ENCODE results near the gene SMAP2. TPM values are rescaled to one million over a fixed set of nuclear protein-coding genes. Genes with fewer than 3 reads are reported as not detected.
A peak's percentile ranks its signal among the peaks of the same experiment; 100 is the strongest.

SMAP2 gene
- total RNA-seq, 2 experiments from 2014 or later = 106 to 107 TPM

DNA sequence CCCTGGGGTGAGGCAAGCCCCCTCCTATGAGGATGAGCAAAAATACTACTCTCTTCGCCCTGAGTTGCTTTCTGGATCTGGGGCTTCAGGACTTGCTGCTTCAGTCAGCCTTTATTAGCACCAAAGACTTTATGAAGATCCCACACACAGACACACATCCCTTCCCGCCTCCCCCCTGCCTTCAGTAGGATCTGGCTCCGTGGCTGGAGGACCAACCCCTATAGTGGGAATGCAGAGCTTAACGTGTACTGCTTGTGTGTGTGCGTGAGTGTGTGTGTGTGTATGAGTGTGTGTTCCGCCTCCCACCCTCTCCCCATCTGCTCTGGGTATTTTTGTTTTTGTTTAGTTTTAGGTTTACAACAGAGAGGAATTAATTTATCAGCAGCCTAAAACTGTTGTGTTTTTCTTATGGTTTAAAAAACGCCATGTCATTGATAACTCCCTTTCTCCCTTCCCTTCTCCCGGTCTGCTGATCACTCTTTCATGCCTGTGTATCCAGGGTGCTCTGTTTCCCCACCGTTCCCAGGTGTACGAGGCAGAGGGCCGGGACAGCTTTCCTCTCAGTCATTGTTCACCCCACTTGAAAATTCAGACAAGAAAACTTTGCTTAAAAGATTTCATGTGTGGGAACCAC is 49.2 kb downstream of the SMAP2 start:
- no peaks in the 10 kb centered on the region for H3K9me3 Mint-ChIP-seq (ENCODE audit: insufficient read depth)
- DNase-seq (no peak), ATAC-seq (no peak)
- H3K4me3 Mint-ChIP-seq = no peak overlapping the region
- POLR2A ChIA-PET = interaction anchor here (1.0 kb wide), 1 partner anchor 41 kb away, joined by 3 read pairs; no protein-coding TSS in a partner anchor
- CTCF ChIA-PET = interaction anchor here (2.4 kb wide), 1 partner anchor 279 kb away, joined by 7 read pairs; no protein-coding TSS in a partner anchor
- H3K36me3 Mint-ChIP-seq (ENCODE audit: low read depth) = peaks cover 79% of the 10 kb centered on the region
- H3K27ac Mint-ChIP-seq = no peak overlapping the region
- no peaks in the 10 kb centered on the region for H3K27me3 Mint-ChIP-seq (ENCODE audit: low read depth)
- peaks cover 7% of the 10 kb centered on the region for H3K4me1 Mint-ChIP-seq (ENCODE audit: low read depth)

DNA sequence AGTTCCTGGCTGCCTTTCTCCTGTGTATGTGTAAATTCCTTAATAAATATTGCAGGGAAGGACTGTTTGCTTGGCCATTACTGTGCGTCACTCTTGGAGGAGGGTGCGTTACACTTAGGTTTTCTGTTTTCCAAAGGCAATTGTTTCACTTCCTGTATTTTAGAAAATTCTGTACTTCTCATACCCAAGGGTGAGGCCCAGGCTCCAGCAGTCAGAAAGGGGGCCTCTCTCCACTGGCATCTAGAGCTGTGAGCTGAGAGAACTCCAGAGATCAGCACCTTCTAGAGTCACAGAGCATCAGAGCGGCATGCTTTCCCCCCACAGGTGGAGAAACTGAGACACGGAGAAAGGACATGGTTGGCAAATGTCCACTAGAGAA is 49.7 kb downstream of the SMAP2 start:
- Mint-ChIP-seq H3K27ac (no peak overlapping the region), H3K36me3 (ENCODE audit: low read depth) (peaks cover 74% of the 10 kb centered on the region), H3K27me3 (ENCODE audit: low read depth) (no peaks in the 10 kb centered on the region), H3K4me3 (no peak overlapping the region), H3K4me1 (ENCODE audit: low read depth) (peaks cover 7% of the 10 kb centered on the region), H3K9me3 (ENCODE audit: insufficient read depth) (no peaks in the 10 kb centered on the region)
- ATAC-seq (no peak), DNase-seq (no peak)
- ChIA-PET POLR2A (interaction anchor here (1.0 kb wide), 1 partner anchor 42 kb away, joined by 3 read pairs; no protein-coding TSS in a partner anchor), CTCF (interaction anchor here (2.4 kb wide), 1 partner anchor 279 kb away, joined by 7 read pairs; no protein-coding TSS in a partner anchor)

- ATAC-seq (no peak), DNase-seq (no peak)
- H3K27me3 Mint-ChIP-seq (ENCODE audit: low read depth) = no peaks in the 10 kb centered on the region
- H3K36me3 Mint-ChIP-seq (ENCODE audit: low read depth) = peaks cover 67% of the 10 kb centered on the region
- no peak overlapping the region for H3K27ac Mint-ChIP-seq
- peaks cover 7% of the 10 kb centered on the region for H3K4me1 Mint-ChIP-seq (ENCODE audit: low read depth)
- H3K4me3 Mint-ChIP-seq = no peak overlapping the region
- POLR2A ChIA-PET = interaction anchor here (1.0 kb wide), 1 partner anchor 42 kb away, joined by 3 read pairs; no protein-coding TSS in a partner anchor
- no peaks in the 10 kb centered on the region for H3K9me3 Mint-ChIP-seq (ENCODE audit: insufficient read depth)
- CTCF ChIA-PET = interaction anchor here (0.9 to 2.4 kb wide), 6 partner anchors 11 to 280 kb away, joined by 3 to 7 read pairs (median 4); no protein-coding TSS in a partner anchor
Measured at GRCh38 chr1:40423951-40424618, 50.6 kb downstream of the SMAP2 start.

- Mint-ChIP-seq H3K4me1 (ENCODE audit: low read depth) (peaks cover 7% of the 10 kb centered on the region), H3K36me3 (ENCODE audit: low read depth) (peaks cover 59% of the 10 kb centered on the region), H3K27me3 (ENCODE audit: low read depth) (no peaks in the 10 kb centered on the region), H3K9me3 (ENCODE audit: insufficient read depth) (no peaks in the 10 kb centered on the region), H3K27ac (no peak overlapping the region), H3K4me3 (no peak overlapping the region)
- POLR2A ChIA-PET = no interaction called here
- DNase-seq (no peak), ATAC-seq (no peak)
- CTCF ChIA-PET = interaction anchor here (1.3 to 1.4 kb wide), 2 partner anchors 10 to 14 kb away, joined by 3 to 6 read pairs; no protein-coding TSS in a partner anchor
Measured at GRCh38 chr1:40425198-40425597, 51.7 kb downstream of the SMAP2 start.

- no peaks in the 10 kb centered on the region for H3K9me3 Mint-ChIP-seq (ENCODE audit: insufficient read depth)
- H3K4me3 Mint-ChIP-seq = no peak overlapping the region
- no peaks in the 10 kb centered on the region for H3K4me1 Mint-ChIP-seq (ENCODE audit: low read depth)
- H3K27me3 Mint-ChIP-seq (ENCODE audit: low read depth) = no peaks in the 10 kb centered on the region
- CTCF ChIA-PET = interaction anchor here (1.4 kb wide), 1 partner anchor 93 kb away, joined by 3 read pairs; no protein-coding TSS in a partner anchor
- peaks cover 12% of the 10 kb centered on the region for H3K36me3 Mint-ChIP-seq (ENCODE audit: low read depth)
- DNase-seq = no peak
- H3K27ac Mint-ChIP-seq = no peak overlapping the region
- POLR2A ChIA-PET = no interaction called here
- ATAC-seq = no peak
Measured at GRCh38 chr1:40431385-40431784, 57.9 kb downstream of the SMAP2 start.

- Mint-ChIP-seq H3K27me3 (ENCODE audit: low read depth) (no peaks in the 10 kb centered on the region), H3K9me3 (ENCODE audit: insufficient read depth) (no peaks in the 10 kb centered on the region), H3K36me3 (ENCODE audit: low read depth) (peaks cover 7% of the 10 kb centered on the region), H3K4me3 (no peak overlapping the region), H3K27ac (no peak overlapping the region), H3K4me1 (ENCODE audit: low read depth) (no peaks in the 10 kb centered on the region)
- POLR2A ChIA-PET = no interaction called here
- ATAC-seq = no peak
- CTCF ChIA-PET = interaction anchor here (0.7 to 1.1 kb wide), 2 partner anchors 21 to 100 kb away, joined by 3 to 5 read pairs; no protein-coding TSS in a partner anchor
- DNase-seq = no peak
Measured at GRCh38 chr1:40432644-40433390, 59.3 kb downstream of the SMAP2 start.

DNA sequence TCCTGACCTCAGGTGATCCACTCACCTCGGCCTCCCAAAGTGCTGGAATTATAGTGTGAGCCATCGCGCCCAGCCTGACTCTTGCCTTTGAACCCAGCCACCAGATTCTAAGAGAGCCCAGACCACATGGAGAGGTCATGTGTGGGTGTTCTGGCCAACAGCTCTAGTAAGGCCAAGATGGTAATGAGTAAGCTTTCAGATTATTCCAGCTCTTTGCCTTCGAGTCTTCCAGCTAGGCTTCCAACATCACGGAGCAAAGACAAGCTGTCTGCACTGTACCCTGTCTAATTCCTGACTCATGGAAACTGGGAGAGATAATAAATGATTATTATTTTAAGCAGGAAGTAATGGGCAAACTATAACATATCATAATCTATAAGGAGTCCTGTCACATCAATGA is 61.9 kb downstream of the SMAP2 start:
- CTCF ChIA-PET = interaction anchor here (1.0 to 1.1 kb wide), 2 partner anchors 10 to 292 kb away, joined by 3 read pairs; no protein-coding TSS in a partner anchor
- Mint-ChIP-seq H3K9me3 (ENCODE audit: insufficient read depth) (no peaks in the 10 kb centered on the region), H3K4me3 (no peak overlapping the region), H3K36me3 (ENCODE audit: low read depth) (peaks cover 12% of the 10 kb centered on the region), H3K4me1 (ENCODE audit: low read depth) (no peaks in the 10 kb centered on the region), H3K27me3 (ENCODE audit: low read depth) (no peaks in the 10 kb centered on the region), H3K27ac (no peak overlapping the region)
- DNase-seq (no peak), ATAC-seq (no peak)
- POLR2A ChIA-PET = no interaction called here

DNA sequence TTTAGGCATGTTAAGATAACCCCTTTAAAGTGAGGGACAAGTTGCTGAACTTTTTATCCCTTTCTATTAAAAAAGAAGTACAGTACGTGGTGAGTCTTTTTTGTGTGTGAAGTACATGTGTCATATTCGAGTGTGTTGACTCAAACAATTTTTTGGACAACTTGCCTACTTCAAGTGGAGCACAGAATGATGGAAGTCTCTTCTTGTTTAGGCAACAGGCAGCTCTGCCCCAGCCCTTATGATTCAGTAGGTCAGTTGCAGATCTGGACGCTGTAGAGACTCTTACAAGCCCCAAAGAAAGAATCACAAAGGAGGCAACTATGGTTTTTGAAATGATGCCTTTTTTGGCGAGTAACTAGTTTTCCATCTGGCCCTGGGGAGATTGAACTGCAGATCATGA is 62.3 kb downstream of the SMAP2 start:
- Mint-ChIP-seq H3K9me3 (ENCODE audit: insufficient read depth) (no peaks in the 10 kb centered on the region), H3K4me3 (no peak overlapping the region), H3K27ac (no peak overlapping the region), H3K4me1 (ENCODE audit: low read depth) (no peaks in the 10 kb centered on the region), H3K27me3 (ENCODE audit: low read depth) (no peaks in the 10 kb centered on the region), H3K36me3 (ENCODE audit: low read depth) (peaks cover 11% of the 10 kb centered on the region)
- ATAC-seq = no peak
- POLR2A ChIA-PET = no interaction called here
- no peak for DNase-seq
- CTCF ChIA-PET = interaction anchor here (1.0 kb wide), 1 partner anchor 292 kb away, joined by 3 read pairs; no protein-coding TSS in a partner anchor

GRCh38 chr1:40438391-40439015 is 65.0 kb downstream of the SMAP2 start:
- peak; percentile 27 for DNase-seq
- Mint-ChIP-seq H3K9me3 (ENCODE audit: insufficient read depth) (peaks cover under 1% of the 10 kb centered on the region), H3K36me3 (ENCODE audit: low read depth) (peaks cover 6% of the 10 kb centered on the region), H3K4me3 (no peak overlapping the region), H3K27me3 (ENCODE audit: low read depth) (no peaks in the 10 kb centered on the region), H3K4me1 (ENCODE audit: low read depth) (no peaks in the 10 kb centered on the region), H3K27ac (no peak overlapping the region)
- ChIA-PET POLR2A (no interaction called here), CTCF (interaction anchor here (0.6 to 2.3 kb wide), 17 partner anchors 10 to 295 kb away, joined by 3 to 11 read pairs (median 4); partner anchors contain the start of genes COL9A2, EXO5, ZFP69B and ZNF684)
- ATAC-seq = peak; percentile 47

DNA sequence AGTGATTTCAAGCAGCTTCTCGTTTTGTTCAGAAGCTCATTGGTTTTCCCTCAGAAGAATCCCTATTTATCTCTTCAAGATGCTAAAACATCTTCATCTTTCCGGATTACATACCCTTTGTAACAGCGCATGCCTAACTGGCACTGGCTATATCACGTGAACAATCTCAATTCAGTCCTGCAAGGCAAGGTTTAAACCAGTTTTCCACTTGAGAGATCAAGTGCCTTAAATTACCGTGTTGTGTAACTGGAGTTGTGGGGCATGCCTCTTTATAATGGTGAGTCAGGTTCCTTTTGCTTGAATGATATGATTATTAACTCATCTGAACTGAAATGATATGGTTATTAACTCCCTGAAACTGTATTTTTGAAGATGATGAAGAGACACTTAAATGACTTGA is 65.7 kb downstream of the SMAP2 start:
- H3K4me3 Mint-ChIP-seq = no peak overlapping the region

More for the DNA sequence above, 65.7 kb downstream of the SMAP2 start:
- ATAC-seq (no peak), DNase-seq (no peak)
- ChIA-PET POLR2A (no interaction called here), CTCF (interaction anchor here (0.6 to 2.3 kb wide), 8 partner anchors 9 to 295 kb away, joined by 3 to 11 read pairs (median 4); no protein-coding TSS in a partner anchor)
- Mint-ChIP-seq H3K4me1 (ENCODE audit: low read depth) (no peaks in the 10 kb centered on the region), H3K27me3 (ENCODE audit: low read depth) (no peaks in the 10 kb centered on the region), H3K36me3 (ENCODE audit: low read depth) (peaks cover 9% of the 10 kb centered on the region), H3K9me3 (ENCODE audit: insufficient read depth) (peaks cover 7% of the 10 kb centered on the region), H3K27ac (no peak overlapping the region)

Measured in activated CD8-positive, alpha-beta T cell treated with anti-CD3 and anti-CD28 coated beads, Interleukin-2, amount 10 ng/mL, durations not matched to agents 7 days and 5 days (primary cell).